Neural cell (in vitro differentiated cells): ENCODE results near the gene NPTN. TPM values are rescaled to one million over a fixed set of nuclear protein-coding genes. Genes with fewer than 3 reads are reported as not detected.

Source experiments
- H2AFZ ChIP-seq: fragments of 200-600, 300-800 bp; sonication (generic), shearing (Covaris generic); 2 replicates; pipeline ENCODE4 v1.6.0; 2014; ENCODE audit warnings: low read depth, mild to moderate bottlenecking, antibody characterized with exemption, low read length, moderate library complexity
- H3F3A ChIP-seq: fragments of 200-600 bp; shearing (Covaris generic); 2 replicates; pipeline ENCODE4 v1.6.1; 2016; ENCODE audit warnings: mild to moderate bottlenecking, moderate library complexity, mixed read lengths, antibody characterized with exemption, low read length; ENCODE audit not compliant: insufficient read depth, poor library complexity, severe bottlenecking
- H3K27ac ChIP-seq: fragments of 200-600, 300-800 bp; sonication (generic), shearing (Covaris generic); 2 replicates; pipeline ENCODE4 v1.5.1; 2014; ENCODE audit warnings: mild to moderate bottlenecking, low read length, moderate library complexity
- H3K27me3 ChIP-seq: fragments of 300-800, 200-600 bp; sonication (generic), shearing (Covaris generic); 2 replicates; pipeline ENCODE4 v1.6.0; 2014; ENCODE audit warnings: mild to moderate bottlenecking, low read depth, low read length, moderate library complexity; ENCODE audit not compliant: insufficient read depth
- H3K36me3 ChIP-seq: fragments of 300-800, 200-600 bp; sonication (generic), shearing (Covaris generic); 2 replicates; pipeline ENCODE4 v1.5.1; 2014; ENCODE audit warnings: mild to moderate bottlenecking, antibody characterized with exemption, low read length, moderate library complexity; ENCODE audit not compliant: insufficient read depth
- H3K4me2 ChIP-seq: fragments of 300-800, 200-600 bp; sonication (generic), shearing (Covaris generic); 2 replicates; pipeline ENCODE4 v1.6.0; 2014; ENCODE audit warnings: mild to moderate bottlenecking, low read length
- H3K4me3 ChIP-seq: fragments of 300-800, 200-600 bp; sonication (generic), shearing (Covaris generic); 2 replicates; pipeline ENCODE4 v1.5.1; 2014; ENCODE audit warnings: mild to moderate bottlenecking, low read length, moderate library complexity
- H3K79me2 ChIP-seq: fragments of 200-600 bp; shearing (Covaris generic); replicated peaks from 2 replicates; pipeline ENCODE4 v1.6.0; 2014; ENCODE audit warnings: mild to moderate bottlenecking, low read length, moderate library complexity; ENCODE audit not compliant: insufficient read depth
- H3K9ac ChIP-seq: fragments of 300-800, 200-600 bp; sonication (generic), shearing (Covaris generic); 2 replicates; pipeline ENCODE4 v1.6.1; 2016; ENCODE audit warnings: mild to moderate bottlenecking, low read length, mixed read lengths
- H3K9me2 ChIP-seq: fragments of 200-600 bp; shearing (Covaris generic); 2 replicates; pipeline ENCODE4 v1.6.1; 2016; ENCODE audit warnings: mild to moderate bottlenecking, low read length, mixed read lengths; ENCODE audit not compliant: insufficient read depth
- H3K9me3 ChIP-seq: fragments of 200-600, 300-800 bp; sonication (generic), shearing (Covaris generic); 2 replicates; pipeline ENCODE4 v1.6.1; 2016; ENCODE audit warnings: mild to moderate bottlenecking, mixed run types, low read length, moderate library complexity, mixed read lengths
- H4K20me1 ChIP-seq: fragments of 200-600 bp; shearing (Covaris generic); 2 replicates; pipeline ENCODE4 v1.6.1; 2016; ENCODE audit warnings: mild to moderate bottlenecking, mixed run types; ENCODE audit not compliant: insufficient read depth
- CTCF ChIP-seq: fragments of 450-650 bp; IDR thresholded peaks from 2 replicates; pipeline ENCODE4 v1.5.1; 2014; ENCODE audit warnings: antibody characterized with exemption, mild to moderate bottlenecking, moderate library complexity; ENCODE audit not compliant: poor library complexity, severe bottlenecking
- EP300 ChIP-seq: fragments of 450-650 bp; conservative IDR thresholded peaks from 2 replicates; pipeline ENCODE4 v1.6.1; 2014; ENCODE audit warnings: antibody characterized with exemption, mild to moderate bottlenecking, moderate library complexity; ENCODE audit not compliant: poor library complexity, severe bottlenecking
- EZH2 ChIP-seq: fragments of 200-600, 300-800 bp; shearing (Covaris generic), sonication (generic); IDR thresholded peaks from 2 replicates; pipeline ENCODE4 v1.6.1; 2014; ENCODE audit warnings: antibody characterized with exemption, low read length, borderline replicate concordance, mild to moderate bottlenecking; ENCODE audit not compliant: insufficient read depth, poor library complexity, severe bottlenecking
- MXI1 ChIP-seq: fragments of 450-650 bp; conservative IDR thresholded peaks from 2 replicates; pipeline ENCODE4 v1.6.1; 2014; ENCODE audit warnings: antibody characterized with exemption, mild to moderate bottlenecking; ENCODE audit not compliant: poor library complexity, severe bottlenecking
- POLR2AphosphoS5 ChIP-seq: IDR thresholded peaks from 2 replicates; pipeline ENCODE4 v1.6.1; 2012
- RAD21 ChIP-seq: fragments of 450-650 bp; conservative IDR thresholded peaks from 2 replicates; pipeline ENCODE4 v1.6.1; 2014; ENCODE audit warnings: antibody characterized with exemption, mild to moderate bottlenecking, moderate library complexity
- REST ChIP-seq: IDR thresholded peaks from 2 replicates; pipeline ENCODE4 v1.6.1; 2012; ENCODE audit warnings: borderline replicate concordance
- SMC3 ChIP-seq: fragments of 450-650 bp; conservative IDR thresholded peaks from 2 replicates; pipeline ENCODE4 v1.6.1; 2014; ENCODE audit warnings: antibody characterized with exemption, mild to moderate bottlenecking, moderate library complexity; ENCODE audit not compliant: poor library complexity
- TAF1 ChIP-seq: IDR thresholded peaks from 2 replicates; pipeline ENCODE4 v1.6.1; 2012; ENCODE audit warnings: low read depth
- polyA plus RNA-seq: library from polyadenylated mRNA; depleted of rRNA; stranded (reverse); fragments of >200 nt; gene quantifications from 2 replicates; pipeline ENCODE4 v1.2.3, GENCODE V29; 2014

The NPTN gene
- polyA plus RNA-seq, 1 donor from 2014 or later: 237 TPM

GRCh38 chr15:73538563-73539211 is 94.5 kb downstream of the NPTN start:
- Histone ChIP-seq H3K9me2 (no peaks in the 10 kb centered on the region), H3F3A (no peaks in the 10 kb centered on the region), H3K27ac (no peak overlapping the region), H4K20me1 (no peaks in the 10 kb centered on the region), H3K27me3 (no peaks in the 10 kb centered on the region), H3K79me2 (no peaks in the 10 kb centered on the region), H3K9ac (no peak overlapping the region), H3K36me3 (no peaks in the 10 kb centered on the region), H3K4me3 (no peak overlapping the region), H2AFZ (no peak overlapping the region), H3K9me3 (no peaks in the 10 kb centered on the region), H3K4me2 (no peak overlapping the region)
- TF ChIP-seq RAD21: no peak
- TF ChIP-seq EP300: no peak
- TF ChIP-seq CTCF: no peak
- no peak for TF ChIP-seq EZH2
- no peak for TF ChIP-seq TAF1
- no peak for TF ChIP-seq REST
- no peak for TF ChIP-seq MXI1
- no peak for TF ChIP-seq SMC3
- TF ChIP-seq POLR2AphosphoS5: no peak

GRCh38 chr15:73538123-73538522 is 95.1 kb downstream of the NPTN start:
- H3K27ac ChIP-seq: no peak overlapping the region
- no peaks in the 10 kb centered on the region for H3K9me3 ChIP-seq
- H2AFZ ChIP-seq: no peak overlapping the region
- H3K4me3 ChIP-seq: no peak overlapping the region
- H3K4me2 ChIP-seq: no peak overlapping the region
- H3K9ac ChIP-seq: no peak overlapping the region
- no peaks in the 10 kb centered on the region for H4K20me1 ChIP-seq
- H3K9me2 ChIP-seq: no peaks in the 10 kb centered on the region
- H3K79me2 ChIP-seq: no peaks in the 10 kb centered on the region
- no peak for TF ChIP-seq MXI1
- TF ChIP-seq TAF1: no peak
- TF ChIP-seq CTCF: no peak
- TF ChIP-seq EZH2: no peak
- no peak for TF ChIP-seq RAD21
- TF ChIP-seq REST: no peak
- TF ChIP-seq SMC3: no peak
- TF ChIP-seq POLR2AphosphoS5: no peak
- no peak for TF ChIP-seq EP300
- H3F3A ChIP-seq: no peaks in the 10 kb centered on the region
- H3K27me3 ChIP-seq: no peaks in the 10 kb centered on the region
- H3K36me3 ChIP-seq: no peaks in the 10 kb centered on the region
